Skeletal muscle satellite cell (primary cell): Measurements from ENCODE around the gene NDOR1.
"Not testable (repeated sequence)": the region's sequence is repeated elsewhere in the genome, so short reads cannot be mapped to it uniquely, and the experiment has no call there.

Source experiments
- H3K27me3 ChIP-seq: 2 replicates; pipeline ENCODE4 v1.7.0; 2013; ENCODE audit warnings: low read length; ENCODE audit not compliant: control insufficient read depth, insufficient read depth
- H3K36me3 ChIP-seq: 2 replicates; pipeline ENCODE4 v1.7.0; 2013; ENCODE audit warnings: mild to moderate bottlenecking, control low read depth, low read length; ENCODE audit not compliant: insufficient read depth
- H3K4me1 ChIP-seq: 2 replicates; pipeline ENCODE4 v1.7.0; 2013; ENCODE audit warnings: low read length; ENCODE audit not compliant: control insufficient read depth, insufficient read depth
- H3K4me2 ChIP-seq: 2 replicates; pipeline ENCODE4 v1.7.0; 2013; ENCODE audit warnings: mild to moderate bottlenecking, low read length
- H3K4me3 ChIP-seq: 2 replicates; pipeline ENCODE4 v1.7.0; 2013; ENCODE audit warnings: low read length
- H3K9ac ChIP-seq: 2 replicates; pipeline ENCODE4 v1.7.0; 2013; ENCODE audit warnings: mild to moderate bottlenecking, low read depth, low read length, moderate library complexity
- H3K9me3 ChIP-seq: replicated peaks from 2 replicates; pipeline ENCODE4 v1.7.0; 2013; ENCODE audit warnings: mild to moderate bottlenecking, control low read depth, low read length

Gene NDOR1

GRCh38 chr9:137241490-137242268, 36.2 kb downstream of the NDOR1 start:
- Histone ChIP-seq H3K4me1 (peaks cover 34% of the 10 kb centered on the region), H3K9ac (peak overlapping the region; percentile 86)

DNA sequence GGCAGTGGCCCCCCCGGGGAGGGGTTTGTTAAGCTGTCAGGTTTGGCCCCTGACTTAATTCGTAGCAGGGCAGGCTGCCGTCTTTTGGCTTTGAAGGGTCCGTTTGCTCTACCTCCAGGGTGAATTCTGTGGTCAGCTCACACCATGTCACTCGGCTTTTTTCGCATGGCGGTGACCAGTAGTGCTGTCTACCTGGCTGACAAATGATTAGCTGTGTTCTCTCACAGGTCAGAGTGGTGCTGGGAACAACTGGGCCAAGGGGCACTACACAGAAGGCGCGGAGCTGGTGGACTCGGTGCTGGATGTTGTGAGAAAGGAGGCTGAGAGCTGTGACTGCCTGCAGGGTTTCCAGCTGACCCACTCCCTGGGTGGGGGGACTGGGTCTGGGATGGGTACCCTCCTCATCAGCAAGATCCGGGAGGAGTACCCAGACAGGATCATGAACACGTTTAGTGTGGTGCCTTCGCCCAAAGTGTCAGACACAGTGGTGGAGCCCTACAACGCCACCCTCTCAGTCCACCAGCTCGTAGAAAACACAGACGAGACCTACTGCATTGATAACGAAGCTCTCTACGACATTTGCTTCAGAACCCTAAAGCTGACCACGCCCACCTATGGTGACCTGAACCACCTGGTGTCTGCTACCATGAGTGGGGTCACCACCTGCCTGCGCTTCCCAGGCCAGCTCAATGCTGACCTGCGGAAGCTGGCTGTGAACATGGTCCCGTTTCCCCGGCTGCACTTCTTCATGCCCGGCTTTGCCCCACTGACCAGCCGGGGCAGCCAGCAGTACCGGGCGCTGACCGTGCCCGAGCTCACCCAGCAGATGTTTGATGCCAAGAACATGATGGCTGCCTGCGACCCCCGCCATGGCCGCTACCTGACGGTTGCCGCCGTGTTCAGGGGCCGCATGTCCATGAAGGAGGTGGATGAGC, 37.0 kb downstream of the NDOR1 start:
- H3K27me3 ChIP-seq: no peaks in the 10 kb centered on the region
- peaks cover 26% of the 10 kb centered on the region for H3K36me3 ChIP-seq
- peak overlapping the region; percentile 86 for H3K9ac ChIP-seq
- peaks cover 30% of the 10 kb centered on the region for H3K4me1 ChIP-seq
- peak overlapping the region; percentile 96 for H3K4me3 ChIP-seq
- peak overlapping the region; percentile 100 for H3K4me2 ChIP-seq
- no peaks in the 10 kb centered on the region for H3K9me3 ChIP-seq

More at GRCh38 chr9:137241490-137242268, 36.2 kb downstream of the NDOR1 start:
- peaks cover 26% of the 10 kb centered on the region for H3K36me3 ChIP-seq
- peak overlapping the region; percentile 100 for H3K4me2 ChIP-seq
- H3K27me3 ChIP-seq: no peaks in the 10 kb centered on the region
- H3K4me3 ChIP-seq: peak overlapping the region; percentile 96
- no peaks in the 10 kb centered on the region for H3K9me3 ChIP-seq

DNA sequence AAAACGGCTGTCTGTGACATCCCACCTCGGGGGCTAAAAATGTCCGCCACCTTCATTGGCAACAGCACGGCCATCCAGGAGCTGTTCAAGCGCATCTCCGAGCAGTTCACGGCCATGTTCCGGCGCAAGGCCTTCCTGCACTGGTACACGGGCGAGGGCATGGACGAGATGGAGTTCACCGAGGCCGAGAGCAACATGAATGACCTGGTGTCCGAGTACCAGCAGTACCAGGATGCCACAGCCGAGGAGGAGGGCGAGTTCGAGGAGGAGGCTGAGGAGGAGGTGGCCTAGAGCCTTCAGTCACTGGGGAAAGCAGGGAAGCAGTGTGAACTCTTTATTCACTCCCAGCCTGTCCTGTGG, 37.7 kb downstream of the NDOR1 start:
- H3K9ac ChIP-seq: not testable (repeated sequence)
- Histone ChIP-seq H3K4me2 (peak overlapping the region; percentile 100), H3K4me1 (peaks cover 25% of the 10 kb centered on the region)

GRCh38 chr9:137243626-137244485, 38.4 kb downstream of the NDOR1 start:
- Histone ChIP-seq H3K9ac (no peak overlapping the region), H3K36me3 (peaks cover 26% of the 10 kb centered on the region), H3K4me1 (peaks cover 21% of the 10 kb centered on the region), H3K27me3 (no peaks in the 10 kb centered on the region), H3K4me2 (peak overlapping the region; percentile 100), H3K9me3 (no peaks in the 10 kb centered on the region), H3K4me3 (no peak overlapping the region)

More for the DNA sequence above, 37.7 kb downstream of the NDOR1 start:
- H3K9me3 ChIP-seq, H3K27me3 ChIP-seq: not testable (repeated sequence)
- peak overlapping the region; percentile 96 for H3K4me3 ChIP-seq
- peaks cover 26% of the 10 kb centered on the region for H3K36me3 ChIP-seq

- no peaks in the 10 kb centered on the region for H3K9me3 ChIP-seq
- peaks cover 12% of the 10 kb centered on the region for H3K4me1 ChIP-seq
- H3K4me3 ChIP-seq: no peak overlapping the region
- no peaks in the 10 kb centered on the region for H3K27me3 ChIP-seq
- peaks cover 26% of the 10 kb centered on the region for H3K36me3 ChIP-seq
- peak overlapping the region; percentile 1 for H3K4me2 ChIP-seq
- no peak overlapping the region for H3K9ac ChIP-seq
These were observed 39.3 kb downstream of the NDOR1 start for GRCh38 chr9:137244486-137245449.

- H3K9me3 ChIP-seq: no peaks in the 10 kb centered on the region
- no peak overlapping the region for H3K9ac ChIP-seq
- H3K4me1 ChIP-seq: peaks cover 11% of the 10 kb centered on the region
- H3K27me3 ChIP-seq: no peaks in the 10 kb centered on the region
- H3K36me3 ChIP-seq: peaks cover 26% of the 10 kb centered on the region
- H3K4me3 ChIP-seq: no peak overlapping the region
- no peak overlapping the region for H3K4me2 ChIP-seq
These were observed 40.2 kb downstream of the NDOR1 start for GRCh38 chr9:137245450-137246421.

DNA sequence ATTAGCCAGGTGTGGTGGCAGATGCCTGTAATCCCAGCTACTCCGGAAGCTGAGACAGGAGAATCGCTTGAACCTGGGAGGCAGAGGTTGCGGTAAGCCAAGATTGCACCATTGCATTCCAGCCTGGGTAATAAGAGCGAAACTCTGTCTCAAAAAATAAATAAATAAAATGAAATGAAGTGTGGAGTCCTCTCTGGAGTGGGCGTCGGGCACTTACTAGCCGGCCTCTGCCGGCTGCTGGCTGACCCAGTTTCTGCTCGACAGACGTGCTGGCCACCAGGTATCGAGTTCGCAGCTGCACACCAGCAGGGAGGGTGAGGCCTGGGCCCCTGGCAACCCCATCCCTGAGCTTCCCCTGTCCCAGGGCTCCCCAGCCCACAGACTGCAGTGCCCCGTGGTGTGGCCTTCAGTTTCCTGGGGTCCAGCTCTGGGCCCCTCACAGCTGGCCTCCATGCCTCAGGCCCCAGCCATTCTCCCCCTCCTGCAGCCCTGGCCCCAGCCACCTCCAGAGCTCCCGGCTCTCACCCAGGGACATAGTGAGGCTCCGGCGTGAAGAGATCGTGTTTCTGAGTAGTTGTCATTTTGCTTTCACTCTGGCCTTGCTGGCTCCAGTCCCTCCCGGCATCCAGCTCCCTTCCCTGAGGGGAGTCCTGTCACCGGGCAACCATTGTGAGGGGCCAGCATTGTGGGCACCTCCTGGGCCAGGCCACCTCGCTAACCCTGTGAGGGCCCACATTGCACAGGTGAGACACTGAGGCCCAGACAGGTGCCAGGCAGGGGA, 41.8 kb downstream of the NDOR1 start:
- H3K4me3 ChIP-seq: no peak overlapping the region
- H3K4me2 ChIP-seq: no peak overlapping the region
- no peaks in the 10 kb centered on the region for H3K9me3 ChIP-seq
- H3K4me1 ChIP-seq: peaks cover 8% of the 10 kb centered on the region
- no peak overlapping the region for H3K9ac ChIP-seq
- H3K36me3 ChIP-seq: peaks cover 18% of the 10 kb centered on the region
- H3K27me3 ChIP-seq: no peaks in the 10 kb centered on the region

DNA sequence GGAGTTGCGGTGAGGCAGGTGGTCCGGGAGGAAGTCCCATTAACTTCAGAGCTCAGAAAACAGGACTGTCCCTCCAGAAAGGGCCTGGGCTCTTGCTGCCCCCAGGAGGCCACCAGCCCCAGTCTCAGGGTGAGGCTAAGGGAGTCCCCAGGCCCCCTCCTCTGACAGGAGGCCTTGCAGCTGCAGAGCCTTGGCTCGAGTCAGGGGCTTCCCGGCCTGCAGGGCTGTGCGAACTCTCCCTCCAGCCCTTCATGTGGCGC, 42.3 kb downstream of the NDOR1 start:
- Histone ChIP-seq H3K9me3 (no peaks in the 10 kb centered on the region), H3K27me3 (no peaks in the 10 kb centered on the region), H3K4me2 (no peak overlapping the region), H3K36me3 (peaks cover 13% of the 10 kb centered on the region), H3K4me3 (no peak overlapping the region), H3K9ac (no peak overlapping the region), H3K4me1 (peaks cover 3% of the 10 kb centered on the region)

- H3K27me3 ChIP-seq: no peaks in the 10 kb centered on the region
- no peaks in the 10 kb centered on the region for H3K9me3 ChIP-seq
- no peak overlapping the region for H3K4me3 ChIP-seq
- H3K4me2 ChIP-seq: no peak overlapping the region
- no peaks in the 10 kb centered on the region for H3K36me3 ChIP-seq
- peaks cover 8% of the 10 kb centered on the region for H3K4me1 ChIP-seq
- H3K9ac ChIP-seq: no peak overlapping the region
These were observed 45.1 kb downstream of the NDOR1 start for GRCh38 chr9:137250329-137251193.
